Fibroblast of the aortic adventitia (primary cell): ENCODE results near the gene SH3TC1. TPM values are rescaled to one million over a fixed set of nuclear protein-coding genes. Genes with fewer than 3 reads are reported as not detected.

Experiments
- DNase-seq: peaks from one replicate; pipeline ENCODE4 v3.0.0-alpha.2; 2010; ENCODE audit warnings: low read depth
- H3K4me3 ChIP-seq: 2 replicates; pipeline ENCODE4 v1.5.1; 2011; ENCODE audit warnings: low read depth, mild to moderate bottlenecking, control low read depth, low read length, moderate library complexity
- CTCF ChIP-seq: IDR thresholded peaks from 2 replicates; pipeline ENCODE4 v1.5.1; 2011; ENCODE audit warnings: mild to moderate bottlenecking, low read length, control low read depth, inconsistent platforms; ENCODE audit not compliant: insufficient read depth
- total RNA-seq: library from RNA; depleted of rRNA; stranded (reverse); fragments of >200 nt; gene quantifications from 2 replicates; pipeline ENCODE4 v1.2.3, GENCODE V29; 2012; ENCODE audit warnings: low replicate concordance

The SH3TC1 gene
- total RNA-seq, 1 donor: 1.5 TPM

GRCh38 chr4:8184061-8184460 is 15.0 kb upstream of the SH3TC1 start:
- TF ChIP-seq CTCF: no peak
- DNase-seq: no peak
- H3K4me3 ChIP-seq: no peak overlapping the region

GRCh38 chr4:8185295-8185694 is 13.8 kb upstream of the SH3TC1 start:
- no peak for TF ChIP-seq CTCF
- no peak overlapping the region for H3K4me3 ChIP-seq
- peak; percentile 87 for DNase-seq

GRCh38 chr4:8185930-8186329 is 13.2 kb upstream of the SH3TC1 start:
- no peak for DNase-seq
- no peak for TF ChIP-seq CTCF
- H3K4me3 ChIP-seq: no peak overlapping the region

- H3K4me3 ChIP-seq: no peak overlapping the region
- no peak for TF ChIP-seq CTCF
- no peak for DNase-seq
Measured at GRCh38 chr4:8188085-8188484, 11.0 kb upstream of the SH3TC1 start.

- DNase-seq: no peak
- H3K4me3 ChIP-seq: no peak overlapping the region
- TF ChIP-seq CTCF: no peak
Measured at GRCh38 chr4:8188743-8189550, 10.1 kb upstream of the SH3TC1 start.

GRCh38 chr4:8189551-8190466 is 9.3 kb upstream of the SH3TC1 start:
- no peak for DNase-seq
- no peak for TF ChIP-seq CTCF
- no peak overlapping the region for H3K4me3 ChIP-seq
